K562 (cell line): ENCODE results near the gene COX20.

Experiments used
- GABPA ChIP-seq: fragments of 200-800 bp; sonication (Bioruptor generic); conservative IDR thresholded peaks from 2 replicates; pipeline ENCODE4 v1.6.1; 2016; ENCODE audit warnings: low read depth, missing genetic modification characterization, missing compliant biosample characterization
- POLR2AphosphoS5 ChIP-seq: IDR thresholded peaks from 2 replicates; pipeline ENCODE4 v1.6.1; 2011; ENCODE audit warnings: mild to moderate bottlenecking, low read depth, low read length, moderate library complexity; ENCODE audit not compliant: control insufficient read depth, insufficient read depth
- SOX6 ChIP-seq: fragments of 450-650 bp; IDR thresholded peaks from 2 replicates; pipeline ENCODE4 v1.6.1; 2014; ENCODE audit warnings: mild to moderate bottlenecking
- TCF7L2 ChIP-seq: fragments of 150-350 bp; IDR thresholded peaks from 2 replicates; pipeline ENCODE4 v1.6.1; 2016; ENCODE audit warnings: low read depth, mild to moderate bottlenecking, low read length, moderate library complexity
- TEAD1 ChIP-seq, 2 experiments: fragments of 450-650 bp in 1 of 2; sonication (generic) in 1 of 2; formaldehyde crosslinking; IDR thresholded peaks; 2 replicates each; pipeline versions ENCODE4 v1.4.0 to v1.8.0; 2020 to 2022; ENCODE audit warnings: mild to moderate bottlenecking in 2 of 2, missing genetic modification reagents in 1 of 2
- TF ChIP-seq, protein P1 (sequence below), 2 experiments: fragments of 450-650 bp in 1 of 2; sonication (generic) in 1 of 2; formaldehyde crosslinking in 1 of 2; IDR thresholded peaks in 1 of 2; conservative IDR thresholded peaks in 1 of 2; 2 replicates each; pipeline versions ENCODE4 v1.6.1 to v1.8.1; 2016 to 2023; ENCODE audit warnings: mild to moderate bottlenecking in 2 of 2, moderate library complexity in 2 of 2, inconsistent platforms in 1 of 2, missing genetic modification reagents in 1 of 2
- TF ChIP-seq, protein P2 (sequence below), 2 experiments: IDR thresholded peaks; 2 replicates each; pipeline ENCODE4 v1.6.1; 2012; ENCODE audit warnings: improper control_type of control experiment in 2 of 2, low read depth in 2 of 2, low read length in 2 of 2, borderline replicate concordance in 1 of 2
- TF ChIP-seq, protein P3 (sequence below): fragments of 450-650 bp; conservative IDR thresholded peaks from 2 replicates; pipeline ENCODE4 v1.6.1; 2016; ENCODE audit warnings: missing genetic modification characterization, low read depth, mild to moderate bottlenecking, control low read depth, missing compliant biosample characterization

DNA sequence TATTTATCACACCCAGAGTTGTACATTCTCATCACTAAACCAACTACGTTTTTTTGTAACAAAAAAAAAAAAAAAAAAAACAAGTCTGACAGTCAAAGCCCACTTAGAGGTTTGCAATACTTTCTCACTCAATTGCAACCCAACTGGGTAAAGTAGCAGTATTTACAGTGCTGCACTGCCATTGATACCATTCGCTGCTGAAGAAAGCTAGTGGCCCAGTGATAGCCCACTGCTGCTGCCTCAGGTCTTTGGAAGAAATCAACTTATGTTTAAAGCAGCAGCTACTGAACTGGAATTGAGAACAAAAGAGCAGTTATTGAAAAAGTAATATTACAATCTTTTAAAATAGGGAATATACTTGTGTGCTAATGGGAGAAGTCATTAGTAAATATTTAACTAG is 26.2 kb downstream of the COX20 start:
- TF ChIP-seq, protein P1, sequence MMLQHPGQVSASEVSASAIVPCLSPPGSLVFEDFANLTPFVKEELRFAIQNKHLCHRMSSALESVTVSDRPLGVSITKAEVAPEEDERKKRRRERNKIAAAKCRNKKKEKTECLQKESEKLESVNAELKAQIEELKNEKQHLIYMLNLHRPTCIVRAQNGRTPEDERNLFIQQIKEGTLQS (IDR thresholded peaks at IDR 0.05), result no peak
- TF ChIP-seq, protein P1 (CRISPR knock-in tag; conservative IDR thresholded peaks at IDR 0.05), result no peak
- TF ChIP-seq TCF7L2 (no peak), GABPA (tag) (no peak), SOX6 (no peak), TEAD1 (CRISPR knock-in tag; IDR thresholded peaks at IDR 0.05) (no peak), POLR2AphosphoS5 (no peak)
- TF ChIP-seq, protein P2, sequence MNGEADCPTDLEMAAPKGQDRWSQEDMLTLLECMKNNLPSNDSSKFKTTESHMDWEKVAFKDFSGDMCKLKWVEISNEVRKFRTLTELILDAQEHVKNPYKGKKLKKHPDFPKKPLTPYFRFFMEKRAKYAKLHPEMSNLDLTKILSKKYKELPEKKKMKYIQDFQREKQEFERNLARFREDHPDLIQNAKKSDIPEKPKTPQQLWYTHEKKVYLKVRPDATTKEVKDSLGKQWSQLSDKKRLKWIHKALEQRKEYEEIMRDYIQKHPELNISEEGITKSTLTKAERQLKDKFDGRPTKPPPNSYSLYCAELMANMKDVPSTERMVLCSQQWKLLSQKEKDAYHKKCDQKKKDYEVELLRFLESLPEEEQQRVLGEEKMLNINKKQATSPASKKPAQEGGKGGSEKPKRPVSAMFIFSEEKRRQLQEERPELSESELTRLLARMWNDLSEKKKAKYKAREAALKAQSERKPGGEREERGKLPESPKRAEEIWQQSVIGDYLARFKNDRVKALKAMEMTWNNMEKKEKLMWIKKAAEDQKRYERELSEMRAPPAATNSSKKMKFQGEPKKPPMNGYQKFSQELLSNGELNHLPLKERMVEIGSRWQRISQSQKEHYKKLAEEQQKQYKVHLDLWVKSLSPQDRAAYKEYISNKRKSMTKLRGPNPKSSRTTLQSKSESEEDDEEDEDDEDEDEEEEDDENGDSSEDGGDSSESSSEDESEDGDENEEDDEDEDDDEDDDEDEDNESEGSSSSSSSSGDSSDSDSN (IDR thresholded peaks at IDR 0.05; ENCODE audit: borderline replicate concordance in 1 of 2, low read depth in 2 of 2, low read length in 2 of 2), result no peak
- TF ChIP-seq, protein P3, sequence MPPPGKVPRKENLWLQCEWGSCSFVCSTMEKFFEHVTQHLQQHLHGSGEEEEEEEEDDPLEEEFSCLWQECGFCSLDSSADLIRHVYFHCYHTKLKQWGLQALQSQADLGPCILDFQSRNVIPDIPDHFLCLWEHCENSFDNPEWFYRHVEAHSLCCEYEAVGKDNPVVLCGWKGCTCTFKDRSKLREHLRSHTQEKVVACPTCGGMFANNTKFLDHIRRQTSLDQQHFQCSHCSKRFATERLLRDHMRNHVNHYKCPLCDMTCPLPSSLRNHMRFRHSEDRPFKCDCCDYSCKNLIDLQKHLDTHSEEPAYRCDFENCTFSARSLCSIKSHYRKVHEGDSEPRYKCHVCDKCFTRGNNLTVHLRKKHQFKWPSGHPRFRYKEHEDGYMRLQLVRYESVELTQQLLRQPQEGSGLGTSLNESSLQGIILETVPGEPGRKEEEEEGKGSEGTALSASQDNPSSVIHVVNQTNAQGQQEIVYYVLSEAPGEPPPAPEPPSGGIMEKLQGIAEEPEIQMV (tag), result no peak
